WERI-Rb-1 (cell line): ENCODE results near the gene PAGE4.

Experiments used
- DNase-seq: peaks from one replicate; pipeline ENCODE4 v3.0.0-alpha.2; 2020
- H3K27ac ChIP-seq: fragments of 250-450 bp; sonication (Bioruptor Pico); 2 replicates; pipeline ENCODE4 v1.5.1; 2020; ENCODE audit warnings: mild to moderate bottlenecking, moderate library complexity
- H3K27me3 ChIP-seq: fragments of 250-450 bp; sonication (Bioruptor Pico); 2 replicates; pipeline ENCODE4 v1.5.1; 2021; ENCODE audit warnings: mild to moderate bottlenecking, low read depth, moderate library complexity; ENCODE audit not compliant: insufficient read depth, severe bottlenecking
- H3K36me3 ChIP-seq: fragments of 250-450 bp; sonication (Bioruptor Pico); 2 replicates; pipeline ENCODE4 v1.5.1; 2020; ENCODE audit warnings: mild to moderate bottlenecking, moderate library complexity
- H3K4me3 ChIP-seq: 2 replicates; pipeline ENCODE4 v1.5.1; 2011; ENCODE audit warnings: low read depth, mild to moderate bottlenecking, control low read depth, low read length
- H3K9me3 ChIP-seq: fragments of 250-450 bp; sonication (Bioruptor Pico); 2 replicates; pipeline ENCODE4 v1.5.1; 2021; ENCODE audit warnings: mild to moderate bottlenecking, moderate library complexity; ENCODE audit not compliant: severe bottlenecking
- TF ChIP-seq, protein P1 (sequence below): IDR thresholded peaks from 2 replicates; pipeline ENCODE4 v1.5.1; 2011; ENCODE audit warnings: low read depth, mild to moderate bottlenecking, control low read depth, inconsistent platforms, low read length

The PAGE4 gene

DNA sequence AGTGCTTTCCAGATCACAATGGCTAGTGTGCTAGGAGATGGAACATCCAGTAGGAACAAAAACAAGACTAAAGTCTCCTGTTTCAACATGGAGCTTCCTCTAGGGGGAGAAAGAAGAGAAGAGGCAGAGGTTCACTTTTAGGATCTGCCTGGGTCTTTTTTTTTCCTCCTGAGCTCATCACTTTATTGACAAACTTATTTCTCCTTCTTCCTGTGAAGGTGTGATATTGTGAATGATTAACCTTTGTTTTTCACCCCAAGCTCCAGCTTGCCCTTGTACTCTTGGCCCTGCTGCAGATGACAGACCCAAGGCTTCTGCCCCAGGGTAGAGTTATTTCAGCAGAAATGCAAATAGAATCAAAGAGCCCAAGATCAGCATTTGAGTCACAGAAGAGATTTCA is 13.5 kb downstream of the PAGE4 start:
- Histone ChIP-seq H3K27me3 (peaks cover 76% of the 10 kb centered on the region), H3K9me3 (no peaks in the 10 kb centered on the region), H3K27ac (no peak overlapping the region), H3K4me3 (no peak overlapping the region), H3K36me3 (no peaks in the 10 kb centered on the region)
- DNase-seq = no peak
- TF ChIP-seq, protein P1, sequence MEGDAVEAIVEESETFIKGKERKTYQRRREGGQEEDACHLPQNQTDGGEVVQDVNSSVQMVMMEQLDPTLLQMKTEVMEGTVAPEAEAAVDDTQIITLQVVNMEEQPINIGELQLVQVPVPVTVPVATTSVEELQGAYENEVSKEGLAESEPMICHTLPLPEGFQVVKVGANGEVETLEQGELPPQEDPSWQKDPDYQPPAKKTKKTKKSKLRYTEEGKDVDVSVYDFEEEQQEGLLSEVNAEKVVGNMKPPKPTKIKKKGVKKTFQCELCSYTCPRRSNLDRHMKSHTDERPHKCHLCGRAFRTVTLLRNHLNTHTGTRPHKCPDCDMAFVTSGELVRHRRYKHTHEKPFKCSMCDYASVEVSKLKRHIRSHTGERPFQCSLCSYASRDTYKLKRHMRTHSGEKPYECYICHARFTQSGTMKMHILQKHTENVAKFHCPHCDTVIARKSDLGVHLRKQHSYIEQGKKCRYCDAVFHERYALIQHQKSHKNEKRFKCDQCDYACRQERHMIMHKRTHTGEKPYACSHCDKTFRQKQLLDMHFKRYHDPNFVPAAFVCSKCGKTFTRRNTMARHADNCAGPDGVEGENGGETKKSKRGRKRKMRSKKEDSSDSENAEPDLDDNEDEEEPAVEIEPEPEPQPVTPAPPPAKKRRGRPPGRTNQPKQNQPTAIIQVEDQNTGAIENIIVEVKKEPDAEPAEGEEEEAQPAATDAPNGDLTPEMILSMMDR = no peak

DNA sequence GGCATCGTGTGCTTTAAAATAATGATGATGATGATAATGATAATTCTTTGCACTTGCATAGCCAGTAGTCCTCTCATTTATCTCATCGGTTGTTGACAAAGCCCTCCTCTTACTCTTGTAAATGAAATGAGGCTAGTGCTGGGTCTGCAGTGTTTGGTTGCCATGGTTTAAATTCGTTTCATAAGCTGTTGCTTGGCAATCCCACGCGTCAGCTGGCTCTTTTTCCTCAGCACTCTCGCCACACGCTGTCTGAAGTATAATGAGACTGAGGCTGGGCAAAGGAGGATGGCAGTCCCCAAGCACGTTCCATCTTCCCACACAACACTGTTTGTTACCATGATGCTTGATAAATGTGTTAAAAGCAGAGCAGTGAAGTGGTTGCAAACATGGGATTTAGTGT is 15.5 kb downstream of the PAGE4 start:
- peaks cover 78% of the 10 kb centered on the region for H3K27me3 ChIP-seq
- TF ChIP-seq, protein P1 = no peak
- no peak for DNase-seq
- H3K36me3 ChIP-seq = no peaks in the 10 kb centered on the region
- H3K27ac ChIP-seq = no peak overlapping the region
- H3K4me3 ChIP-seq = no peak overlapping the region
- no peaks in the 10 kb centered on the region for H3K9me3 ChIP-seq

DNA sequence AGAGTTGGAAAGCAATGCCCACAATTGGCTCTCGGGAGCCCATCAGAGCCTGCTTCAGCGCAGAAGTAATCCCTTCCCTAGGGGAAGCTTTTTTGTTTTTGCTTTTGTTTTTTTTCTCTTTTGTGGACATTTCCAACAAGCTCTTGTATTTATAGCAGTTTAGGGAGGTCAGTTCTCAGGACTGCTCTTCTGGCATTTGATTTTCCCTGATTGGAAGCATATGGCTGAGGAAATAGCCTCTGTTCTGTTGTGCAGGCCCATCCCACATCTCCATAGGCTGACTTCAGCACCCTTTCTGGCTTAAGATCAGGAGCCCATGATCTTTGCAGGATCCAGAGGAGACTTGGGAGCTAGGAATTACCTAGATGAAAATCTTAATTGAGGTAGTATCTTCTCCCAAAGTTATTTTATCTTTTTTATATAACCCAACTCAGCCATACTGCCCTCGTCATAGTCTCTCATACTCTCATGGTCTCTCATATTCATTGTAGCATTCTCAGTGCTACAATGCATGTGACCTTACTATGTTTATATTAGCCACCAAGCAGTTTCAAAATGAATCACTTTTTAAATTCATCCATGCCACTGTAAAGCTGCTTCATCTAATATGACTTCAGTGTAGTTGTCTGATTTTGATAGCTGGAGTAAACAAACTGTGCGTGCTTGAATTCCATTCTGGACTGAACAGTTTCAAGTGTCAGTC is 16.7 kb downstream of the PAGE4 start:
- H3K27me3 ChIP-seq = peaks cover 72% of the 10 kb centered on the region
- H3K4me3 ChIP-seq = no peak overlapping the region
- H3K36me3 ChIP-seq = no peaks in the 10 kb centered on the region
- H3K27ac ChIP-seq = no peak overlapping the region
- no peaks in the 10 kb centered on the region for H3K9me3 ChIP-seq
- TF ChIP-seq, protein P1 = no peak
- DNase-seq = no peak

DNA sequence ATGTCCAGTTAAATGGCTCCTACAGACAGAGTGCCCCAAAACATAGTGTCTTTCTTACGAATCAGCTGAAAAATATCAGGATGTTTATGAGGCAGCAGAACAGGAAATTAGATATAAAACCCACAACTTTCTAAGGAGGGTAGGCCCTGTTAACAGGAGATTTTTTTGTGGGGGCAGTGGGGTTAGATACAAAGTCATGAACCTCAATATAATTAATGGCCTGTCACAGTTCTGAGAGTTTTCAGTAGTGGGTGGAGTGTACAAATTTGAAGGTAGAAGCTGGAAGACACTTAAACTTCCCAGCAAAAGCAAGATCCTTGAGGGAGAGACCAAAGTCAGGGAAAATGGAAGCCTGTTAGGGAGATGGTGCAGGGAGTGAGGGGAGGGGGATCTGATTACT is 17.4 kb downstream of the PAGE4 start:
- H3K27me3 ChIP-seq = peaks cover 67% of the 10 kb centered on the region
- TF ChIP-seq, protein P1 = no peak
- no peaks in the 10 kb centered on the region for H3K9me3 ChIP-seq
- no peaks in the 10 kb centered on the region for H3K36me3 ChIP-seq
- H3K27ac ChIP-seq = no peak overlapping the region
- H3K4me3 ChIP-seq = no peak overlapping the region
- DNase-seq = no peak

DNA sequence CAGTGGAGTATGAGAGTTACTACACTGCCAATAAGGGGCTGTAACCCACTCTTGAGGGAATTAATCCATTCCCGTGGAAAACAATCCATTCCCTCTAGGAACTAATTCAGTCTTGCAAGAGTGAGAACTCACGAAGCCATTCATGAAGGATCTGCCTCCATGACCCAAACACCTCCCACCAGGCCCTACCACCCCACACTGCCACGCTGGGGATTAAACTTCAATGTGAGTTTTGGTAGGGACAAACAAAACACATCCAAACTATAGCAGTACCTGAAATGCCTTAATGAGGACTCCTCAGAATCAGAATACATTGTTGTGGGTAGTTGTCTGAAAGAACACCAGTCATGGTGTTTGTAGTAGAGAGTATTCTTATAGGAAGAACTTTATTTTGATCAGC is 19.2 kb downstream of the PAGE4 start:
- peaks cover 63% of the 10 kb centered on the region for H3K27me3 ChIP-seq
- TF ChIP-seq, protein P1 = no peak
- no peak overlapping the region for H3K4me3 ChIP-seq
- no peaks in the 10 kb centered on the region for H3K36me3 ChIP-seq
- no peak overlapping the region for H3K27ac ChIP-seq
- no peak for DNase-seq
- no peaks in the 10 kb centered on the region for H3K9me3 ChIP-seq

DNA sequence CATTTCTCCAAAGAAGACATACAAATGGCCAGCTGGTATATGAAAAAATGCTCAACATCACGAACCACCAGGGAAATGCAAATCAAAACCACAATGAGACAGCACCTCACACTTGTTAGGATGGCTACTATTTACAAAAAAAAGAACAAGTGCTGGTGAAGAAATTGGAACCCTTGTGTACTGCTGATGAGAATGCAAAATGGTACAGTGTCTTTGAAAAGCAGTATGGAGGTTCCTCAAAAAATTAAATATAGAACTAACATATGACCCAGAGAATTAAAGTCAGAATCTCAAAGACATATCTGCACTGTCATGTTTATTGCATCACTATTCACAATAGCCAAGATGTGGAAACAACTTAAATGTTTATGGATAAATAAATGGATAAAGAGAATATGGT is 20.9 kb downstream of the PAGE4 start:
- no peaks in the 10 kb centered on the region for H3K9me3 ChIP-seq
- no peak overlapping the region for H3K4me3 ChIP-seq
- peaks cover 53% of the 10 kb centered on the region for H3K27me3 ChIP-seq
- TF ChIP-seq, protein P1 = no peak
- no peak overlapping the region for H3K27ac ChIP-seq
- no peak for DNase-seq
- H3K36me3 ChIP-seq = no peaks in the 10 kb centered on the region
